Spleen (tissue), 7 donors: ENCODE measurements around the gene MESD.

Source experiments
- CTCF ChIP-seq, 11 experiments: fragments of 200-600 bp in 7 of 11; fragments of 450-650 bp in 4 of 11; sonication (generic) in 4 of 11; IDR thresholded peaks in 8 of 11; conservative IDR thresholded peaks in 3 of 11; 1 replicate in 7 of 11; 2 replicates in 4 of 11; pipeline versions ENCODE4 v1.4.0 to v1.8.0; 2016 to 2021; ENCODE audit warnings: antibody characterized with exemption in 11 of 11, inconsistent platforms in 4 of 11, mild to moderate bottlenecking in 1 of 11
- POLR2A ChIP-seq, 3 donors: fragments of 450-650 bp; IDR thresholded peaks; one replicate each; pipeline ENCODE4 v1.5.1; 2017; ENCODE audit warnings: antibody characterized with exemption in 3 of 3, mild to moderate bottlenecking in 1 of 3
- donor health status: DM: no; HTN: no; CAD: no; lungs with moderate emphysema.
- donor health status: DM: no; HTN: no; CAD: no.
- donor health status: DM: no; HTN: no; CAD: no.

GRCh38 chr15:80929225-80929624 lies 60.4 kb downstream of the MESD start:
- TF ChIP-seq POLR2A (IDR thresholded peaks at IDR 0.05) (no peak), CTCF (IDR thresholded peaks at IDR 0.05 in 8 of 11, conservative IDR thresholded peaks at IDR 0.05 in 3 of 11) (no peak)
